ENCODE data around the gene CAMK4. TPM values are rescaled to one million over a fixed set of nuclear protein-coding genes. Genes with fewer than 3 reads are reported as not detected.

Gene CAMK4
- total and polyA plus RNA-seq, 9 donors = 0.36 to 5.0 (median 1.4) TPM

- WGBS, 3 donors = 58 to 80% (median 78%) methylated on average over 2 of the region's 2 CpGs
- H3K36me3 ChIP-seq = no peaks in the 10 kb centered on the region
Observed at GRCh38 chr5:111364992-111365391, 140.8 kb downstream of the CAMK4 start.

GRCh38 chr5:111366388-111366787 lies 142.2 kb downstream of the CAMK4 start:
- no peak for DNase-seq
- intact Hi-C loops (cut with DNase I) = no loop called here
- Histone ChIP-seq H3K9me3 (no peaks in the 10 kb centered on the region), H3K36me3 (no peaks in the 10 kb centered on the region), H3K27ac (no peak overlapping the region), H3K4me1 (ENCODE audit: insufficient read depth) (no peaks in the 10 kb centered on the region), H3K27me3 (no peaks in the 10 kb centered on the region), H3K4me3 (no peak overlapping the region)
- TF ChIP-seq POLR2A (IDR thresholded peaks at IDR 0.05) (no peak), CTCF (IDR thresholded peaks at IDR 0.05) (no peak), EP300 (IDR thresholded peaks at IDR 0.05) (no peak)

More at GRCh38 chr5:111364992-111365391, 140.8 kb downstream of the CAMK4 start:
- no peak for DNase-seq
- Histone ChIP-seq H3K27ac (no peak overlapping the region), H3K9me3 (no peaks in the 10 kb centered on the region), H3K4me1 (ENCODE audit: insufficient read depth) (no peaks in the 10 kb centered on the region), H3K4me3 (no peak overlapping the region), H3K27me3 (no peaks in the 10 kb centered on the region)
- intact Hi-C loops (cut with DNase I) = no loop called here
- no peak for TF ChIP-seq POLR2A (IDR thresholded peaks at IDR 0.05)

- WGBS, 3 donors = 85 to 87% (median 85%) methylated on average over 3 of the region's 3 CpGs
- Histone ChIP-seq H3K27me3 (no peaks in the 10 kb centered on the region), H3K4me3 (no peak overlapping the region), H3K36me3 (no peaks in the 10 kb centered on the region), H3K9me3 (no peaks in the 10 kb centered on the region), H3K27ac (no peak overlapping the region), H3K4me1 (ENCODE audit: insufficient read depth) (no peaks in the 10 kb centered on the region)
- no peak for DNase-seq
- intact Hi-C loops (cut with DNase I) = no loop called here
- TF ChIP-seq POLR2A (IDR thresholded peaks at IDR 0.05) = no peak
- no peak for TF ChIP-seq EP300 (IDR thresholded peaks at IDR 0.05)
Observed at GRCh38 chr5:111367115-111367514, 142.9 kb downstream of the CAMK4 start.

GRCh38 chr5:111372799-111373198 lies 148.6 kb downstream of the CAMK4 start:
- Histone ChIP-seq H3K27me3 (no peaks in the 10 kb centered on the region), H3K4me1 (ENCODE audit: insufficient read depth) (no peaks in the 10 kb centered on the region), H3K27ac (no peak overlapping the region), H3K4me3 (no peak overlapping the region), H3K36me3 (no peaks in the 10 kb centered on the region), H3K9me3 (no peaks in the 10 kb centered on the region)
- intact Hi-C loops (cut with DNase I) = no loop called here
- no peak for DNase-seq
- WGBS, 3 donors = 88 to 97% (median 95%) methylated on average over 1 of the region's 1 CpG
- TF ChIP-seq CTCF (IDR thresholded peaks at IDR 0.05) (no peak), EP300 (IDR thresholded peaks at IDR 0.05) (no peak), POLR2A (IDR thresholded peaks at IDR 0.05) (no peak)

- WGBS, 3 donors = 80 to 85% (median 80%) methylated on average over 4 of the region's 4 CpGs
- intact Hi-C loops (cut with DNase I) = no loop called here
- H3K36me3 ChIP-seq = no peaks in the 10 kb centered on the region
- no peak overlapping the region for H3K4me3 ChIP-seq
- no peaks in the 10 kb centered on the region for H3K4me1 ChIP-seq (ENCODE audit: insufficient read depth)
- no peak overlapping the region for H3K27ac ChIP-seq
- DNase-seq = no peak
- H3K27me3 ChIP-seq = no peaks in the 10 kb centered on the region
- TF ChIP-seq EP300 (IDR thresholded peaks at IDR 0.05) (no peak), CTCF (IDR thresholded peaks at IDR 0.05) (no peak), POLR2A (IDR thresholded peaks at IDR 0.05) (no peak)
- H3K9me3 ChIP-seq = no peaks in the 10 kb centered on the region
Observed at GRCh38 chr5:111374380-111374779, 150.2 kb downstream of the CAMK4 start.

- H3K36me3 ChIP-seq = no peaks in the 10 kb centered on the region
- H3K9me3 ChIP-seq = no peaks in the 10 kb centered on the region
- 92 to 96% (median 92%) methylated on average over 2 of the region's 2 CpGs for WGBS, 3 donors
- intact Hi-C loops (cut with DNase I) = no loop called here
- DNase-seq = no peak
- no peaks in the 10 kb centered on the region for H3K4me1 ChIP-seq (ENCODE audit: insufficient read depth)
- TF ChIP-seq POLR2A (IDR thresholded peaks at IDR 0.05) (no peak), CTCF (IDR thresholded peaks at IDR 0.05) (no peak), EP300 (IDR thresholded peaks at IDR 0.05) (no peak)
- H3K27ac ChIP-seq = no peak overlapping the region
- H3K27me3 ChIP-seq = no peaks in the 10 kb centered on the region
- no peak overlapping the region for H3K4me3 ChIP-seq
Observed at GRCh38 chr5:111375645-111376044, 151.5 kb downstream of the CAMK4 start.
